HL-60/S4 treated with retinoic acid at 250 ng/mL for 4 days and 3 days (cell line): ENCODE measurements around the gene RGS12.

ENCODE experiments used
- in situ Hi-C: fragments of 300-500 bp; cut with MboI; formaldehyde crosslinking; loops from 2 replicates; pipeline ENCODE4 v1.7.0; 2022; ENCODE audit warnings: low sequenced_read_pairs

Gene RGS12

GRCh38 chr4:3328814-3329663 lies 36.2 kb downstream of the RGS12 start:
- in situ Hi-C loops: no loop called here

DNA sequence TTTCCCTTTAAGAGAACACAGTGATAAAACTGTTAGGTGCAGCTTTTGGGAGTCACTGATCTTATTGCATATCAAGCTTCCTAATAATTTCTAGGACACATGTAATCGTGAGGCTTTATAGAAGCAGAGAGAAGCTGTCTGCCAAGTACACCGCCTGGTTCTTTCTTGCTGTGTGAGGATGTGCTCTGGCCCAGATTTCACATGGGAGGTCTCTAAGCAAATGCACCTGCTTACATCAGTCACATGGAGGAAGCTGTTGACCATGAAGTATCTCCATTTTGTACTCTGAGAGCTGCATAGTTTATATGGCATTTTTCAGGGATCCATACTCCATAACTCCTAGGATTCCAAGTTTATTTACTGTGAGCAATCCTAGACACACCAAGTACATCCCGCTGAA lies 37.1 kb downstream of the RGS12 start:
- in situ Hi-C loops: loop anchor here (10.0 kb wide), 1 partner anchor 125 kb away; no protein-coding TSS in a partner anchor

- in situ Hi-C loops: loop anchor here (10.0 kb wide), 1 partner anchor 124 kb away; no protein-coding TSS in a partner anchor
Observed at GRCh38 chr4:3330707-3331106, 37.9 kb downstream of the RGS12 start.

GRCh38 chr4:3331511-3332394 lies 38.9 kb downstream of the RGS12 start:
- in situ Hi-C loops: loop anchor here (10.0 kb wide), 1 partner anchor 123 kb away; no protein-coding TSS in a partner anchor

DNA sequence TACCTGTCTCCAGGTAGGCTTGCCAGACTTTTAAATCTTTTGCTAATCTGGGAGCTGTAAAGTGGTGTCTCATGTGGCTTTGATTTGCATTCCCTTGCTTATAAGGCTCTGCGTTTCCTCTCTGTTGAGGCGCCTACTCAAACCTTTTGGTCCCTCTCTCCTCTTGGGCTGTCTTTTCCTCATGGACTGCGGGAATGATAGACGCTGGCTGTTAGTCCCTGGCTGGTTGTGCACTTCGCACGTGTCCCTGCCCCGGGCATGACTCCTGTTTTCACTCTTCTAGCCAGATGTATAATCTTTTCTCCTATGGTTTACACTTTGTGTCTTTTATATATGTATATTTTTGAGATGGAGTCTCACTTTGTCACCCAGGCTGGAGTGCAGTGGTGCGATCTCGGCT lies 39.7 kb downstream of the RGS12 start:
- in situ Hi-C loops: loop anchor here (10.0 kb wide), 1 partner anchor 122 kb away; no protein-coding TSS in a partner anchor

GRCh38 chr4:3334316-3334715 lies 41.5 kb downstream of the RGS12 start:
- in situ Hi-C loops: loop anchor here (10.0 kb wide), 1 partner anchor 120 kb away; no protein-coding TSS in a partner anchor

GRCh38 chr4:3335385-3335784 lies 42.6 kb downstream of the RGS12 start:
- in situ Hi-C loops: loop anchor here (10.0 kb wide), 1 partner anchor 119 kb away; no protein-coding TSS in a partner anchor

GRCh38 chr4:3335982-3336381 lies 43.2 kb downstream of the RGS12 start:
- in situ Hi-C loops: loop anchor here (10.0 kb wide), 1 partner anchor 119 kb away; no protein-coding TSS in a partner anchor

DNA sequence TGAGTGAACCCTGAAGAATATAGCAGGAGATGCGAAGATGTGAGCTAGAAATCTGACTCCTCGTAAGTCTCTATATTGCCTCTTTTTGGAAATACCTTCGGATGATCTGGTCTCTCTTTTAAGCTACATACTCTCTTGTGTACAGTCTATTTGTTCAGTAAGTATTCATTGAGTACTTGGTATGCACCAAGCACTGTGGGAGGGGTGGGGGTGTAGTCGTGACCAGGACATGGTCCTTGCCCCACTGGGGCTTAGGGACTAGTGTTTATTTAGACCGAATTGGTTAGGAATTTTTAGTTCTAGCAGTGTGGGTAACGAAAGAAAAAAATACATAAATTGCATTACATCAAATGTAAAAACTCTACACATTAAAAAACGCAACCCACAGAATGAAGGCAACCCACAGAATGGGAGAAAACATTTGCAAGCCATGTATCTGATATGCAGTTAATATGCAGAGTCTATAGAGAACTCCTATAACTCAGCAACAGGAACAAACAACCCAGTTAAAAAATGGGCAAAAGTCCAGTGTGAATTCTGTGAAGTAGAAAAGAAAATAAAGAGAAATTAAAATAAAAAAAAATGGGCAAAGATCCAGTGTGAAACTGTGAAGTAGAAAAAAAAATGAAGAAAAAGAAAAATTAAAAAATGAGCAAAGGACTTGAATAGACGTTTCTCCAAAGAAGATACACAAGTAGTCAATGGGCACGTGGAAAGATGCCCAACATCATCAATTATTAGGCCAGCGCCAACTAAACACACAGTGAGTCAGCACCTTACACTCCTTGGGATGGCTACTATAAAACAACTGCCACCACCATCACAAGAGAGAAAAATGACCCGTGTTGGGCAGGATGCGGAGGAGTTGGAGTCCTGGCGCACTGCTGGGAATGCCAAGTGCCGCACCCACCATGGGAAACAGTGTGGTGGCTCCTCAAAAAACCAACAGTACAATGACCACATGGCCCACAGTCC lies 43.8 kb downstream of the RGS12 start:
- in situ Hi-C loops: loop anchor here (10.0 kb wide), 1 partner anchor 118 kb away; no protein-coding TSS in a partner anchor

GRCh38 chr4:3337357-3337732 lies 44.5 kb downstream of the RGS12 start:
- in situ Hi-C loops: loop anchor here (10.0 kb wide), 1 partner anchor 117 kb away; no protein-coding TSS in a partner anchor

DNA sequence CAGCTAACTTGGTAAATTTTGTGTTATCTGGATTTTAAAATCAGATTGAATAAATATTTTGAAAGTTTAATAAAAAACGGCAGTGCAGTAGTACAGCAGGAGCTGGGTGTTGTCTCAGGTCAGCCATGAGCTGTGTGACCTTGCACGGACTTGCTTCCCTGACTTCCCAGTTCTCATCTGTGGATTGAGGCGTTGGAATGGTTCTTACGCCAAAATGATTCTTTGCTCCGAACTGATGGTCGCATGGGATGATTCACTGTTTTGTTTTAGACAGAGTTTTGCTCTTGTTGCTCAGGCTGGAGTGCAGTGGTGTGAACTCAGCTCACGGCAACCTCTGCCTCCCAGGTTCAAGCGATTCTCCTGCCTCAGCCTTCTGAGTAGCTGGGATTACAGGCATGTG lies 45.0 kb downstream of the RGS12 start:
- in situ Hi-C loops: loop anchor here (10.0 kb wide), 1 partner anchor 117 kb away; no protein-coding TSS in a partner anchor

GRCh38 chr4:3338321-3338838 lies 45.6 kb downstream of the RGS12 start:
- in situ Hi-C loops: loop anchor here (10.0 kb wide), 1 partner anchor 116 kb away; no protein-coding TSS in a partner anchor

- in situ Hi-C loops: loop anchor here (10.0 kb wide), 1 partner anchor 116 kb away; no protein-coding TSS in a partner anchor
Observed at GRCh38 chr4:3338976-3339531, 46.2 kb downstream of the RGS12 start.

DNA sequence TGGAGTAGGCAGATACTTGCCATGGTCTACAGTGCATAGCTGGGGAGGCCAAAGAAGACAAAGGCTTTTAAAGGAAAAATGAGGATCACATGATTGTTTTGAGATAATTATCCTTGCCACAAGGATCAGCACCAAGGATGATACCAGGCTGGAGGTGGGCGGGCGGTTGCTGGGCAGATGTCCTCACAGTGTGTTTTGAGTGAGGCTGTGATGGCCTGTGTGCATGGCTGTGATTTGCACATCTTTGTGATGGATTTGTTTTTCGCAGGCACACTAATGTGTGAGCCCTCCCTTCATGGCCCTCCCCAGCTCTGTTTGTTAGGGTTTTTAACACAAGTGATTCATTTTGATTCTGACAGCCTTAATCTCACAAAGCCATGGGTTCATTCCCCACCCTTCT lies 46.8 kb downstream of the RGS12 start:
- in situ Hi-C loops: loop anchor here (10.0 kb wide), 1 partner anchor 115 kb away; no protein-coding TSS in a partner anchor

GRCh38 chr4:3340038-3340699 lies 47.3 kb downstream of the RGS12 start:
- in situ Hi-C loops: no loop called here

DNA sequence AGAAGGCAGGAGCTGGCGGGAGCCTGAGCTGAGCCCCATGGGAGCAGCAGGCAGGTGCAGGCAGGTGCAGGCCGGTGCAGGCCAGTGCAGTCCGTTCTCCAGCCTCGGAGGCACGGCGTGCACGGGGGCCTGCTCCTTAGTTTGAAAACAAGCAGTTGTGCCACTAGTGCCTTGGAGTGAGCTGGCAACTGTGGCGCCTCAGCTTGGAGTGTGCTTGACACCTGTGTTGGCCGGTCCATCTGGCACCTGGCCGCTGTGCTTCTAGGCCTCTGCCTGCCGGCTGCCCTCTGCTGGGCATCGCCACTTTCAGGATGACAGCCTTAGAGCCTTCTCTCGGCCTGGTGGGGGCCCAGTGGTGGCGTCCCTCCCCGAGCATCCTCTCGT lies 47.9 kb downstream of the RGS12 start:
- in situ Hi-C loops: no loop called here

- in situ Hi-C loops: no loop called here
Observed at GRCh38 chr4:3341760-3342159, 48.9 kb downstream of the RGS12 start.

DNA sequence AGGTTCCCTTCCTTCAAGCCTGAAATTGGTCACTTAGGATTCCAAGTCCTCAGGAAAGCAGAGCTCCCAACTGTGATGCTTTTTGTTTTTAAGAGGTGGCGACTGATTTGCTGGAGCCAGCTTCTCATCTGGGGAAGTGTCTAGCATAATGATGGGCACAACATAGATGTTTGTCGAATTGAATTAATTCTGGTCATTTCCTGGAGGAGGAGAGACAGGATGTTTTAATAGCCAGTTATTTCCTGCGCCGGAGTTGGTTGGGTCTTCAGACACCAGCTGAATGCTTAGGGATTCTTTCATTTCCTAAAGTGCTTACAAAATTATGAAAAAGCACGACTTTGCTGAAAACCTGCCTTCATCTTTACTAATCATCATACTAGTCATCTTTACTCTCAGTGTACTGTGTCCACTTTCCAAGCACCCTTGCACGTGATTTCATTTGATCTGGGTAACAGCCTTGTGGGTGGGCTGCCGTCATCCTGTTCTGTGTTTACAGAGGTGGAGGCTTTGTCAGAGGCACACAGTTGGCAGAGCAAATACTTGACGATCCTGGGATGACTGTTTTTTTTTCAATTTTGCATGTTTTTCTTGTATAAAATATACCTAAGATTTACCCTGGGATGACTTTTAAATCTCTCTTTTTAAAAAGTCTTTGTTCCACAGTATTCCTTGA lies 49.5 kb downstream of the RGS12 start:
- in situ Hi-C loops: no loop called here
